NCI-H1092 treated with DMSO at 0.1 percent for 48 hours (cell line): ENCODE data around the gene SLC25A52.
A peak's percentile ranks its signal among the peaks of the same experiment; 100 is the strongest.
"Not testable (repeated sequence)": the region's sequence is repeated elsewhere in the genome, so short reads cannot be mapped to it uniquely, and the experiment has no call there.

Experiments used
- DNase-seq: peaks from one replicate; lab custom pipeline; 2025; lab: John Stamatoyannopoulos, UW

Gene SLC25A52

GRCh38 chr18:31740180-31740579 is 20.5 kb downstream of the SLC25A52 start:
- no peak for DNase-seq

GRCh38 chr18:31739651-31740050 is 21.0 kb downstream of the SLC25A52 start:
- DNase-seq: no peak

- DNase-seq: no peak
Measured at GRCh38 chr18:31738460-31739407, 21.9 kb downstream of the SLC25A52 start.

GRCh38 chr18:31736630-31737029 is 24.1 kb downstream of the SLC25A52 start:
- DNase-seq: no peak

GRCh38 chr18:31731628-31732027 is 29.1 kb downstream of the SLC25A52 start:
- DNase-seq: no peak

GRCh38 chr18:31729196-31729595 is 31.5 kb downstream of the SLC25A52 start:
- not testable (repeated sequence) for DNase-seq

- DNase-seq: no peak
Measured at GRCh38 chr18:31723990-31724711, 36.5 kb downstream of the SLC25A52 start.

- DNase-seq: no peak
Measured at GRCh38 chr18:31723639-31723989, 37.1 kb downstream of the SLC25A52 start.

- DNase-seq: peak; percentile 81
Measured at GRCh38 chr18:31722369-31722957, 38.2 kb downstream of the SLC25A52 start.

GRCh38 chr18:31721601-31722000 is 39.1 kb downstream of the SLC25A52 start:
- no peak for DNase-seq

GRCh38 chr18:31720867-31721266 is 39.8 kb downstream of the SLC25A52 start:
- no peak for DNase-seq

- DNase-seq: no peak
Measured at GRCh38 chr18:31719363-31720006, 41.2 kb downstream of the SLC25A52 start.

- no peak for DNase-seq
Measured at GRCh38 chr18:31718386-31718785, 42.3 kb downstream of the SLC25A52 start.

GRCh38 chr18:31716362-31716761 is 44.3 kb downstream of the SLC25A52 start:
- no peak for DNase-seq

GRCh38 chr18:31711365-31712172 is 49.1 kb downstream of the SLC25A52 start:
- DNase-seq: no peak

GRCh38 chr18:31710826-31711225 is 49.9 kb downstream of the SLC25A52 start:
- no peak for DNase-seq
